Peyer's patch (tissue), 4 donors: Measurements from ENCODE around the gene GALNT9. TPM values are rescaled to one million over a fixed set of nuclear protein-coding genes. Genes with fewer than 3 reads are reported as not detected.
"Not testable (repeated sequence)": the region's sequence is repeated elsewhere in the genome, so short reads cannot be mapped to it uniquely, and the experiment has no call there.

Source experiments
- DNase-seq, 3 donors: peaks; one replicate each; pipeline ENCODE4 v3.0.0-alpha.2; 2017 to 2019
- H3K27ac ChIP-seq, 4 donors: fragments of 200-600 bp; sonication (generic); one replicate each; pipeline ENCODE4 v1.5.1; 2016 to 2019
- H3K27me3 ChIP-seq, 2 donors: fragments of 200-600 bp; sonication (generic); one replicate each; pipeline ENCODE4 v1.5.1; 2019
- H3K36me3 ChIP-seq, 3 donors: fragments of 200-600 bp; sonication (generic); one replicate each; pipeline ENCODE4 v1.5.1; 2016 to 2019
- H3K4me1 ChIP-seq, 4 donors: fragments of 200-600 bp; sonication (generic); one replicate each; pipeline ENCODE4 v1.5.1; 2016 to 2019
- H3K4me3 ChIP-seq, 4 donors: fragments of 200-600 bp; sonication (generic); 1 replicate in 3 of 4; 2 replicates in 1 of 4; pipeline ENCODE4 v1.5.1; 2016 to 2019; ENCODE audit warnings: mild to moderate bottlenecking in 1 of 4
- H3K9me3 ChIP-seq, 4 donors: fragments of 200-600 bp; sonication (generic); one replicate each; pipeline ENCODE4 v1.5.1; 2016 to 2019; ENCODE audit warnings: mild to moderate bottlenecking in 1 of 4
- CTCF ChIP-seq, 6 experiments: fragments of 450-650 bp in 4 of 6; fragments of 200-600 bp in 2 of 6; sonication (generic) in 1 of 6; IDR thresholded peaks; one replicate each; pipeline ENCODE4 v1.5.1; 2017 to 2019; ENCODE audit warnings: antibody characterized with exemption in 6 of 6, mild to moderate bottlenecking in 3 of 6, moderate library complexity in 1 of 6
- POLR2A ChIP-seq, 2 donors: fragments of 450-650 bp; IDR thresholded peaks; one replicate each; pipeline ENCODE4 v1.5.1; 2017; ENCODE audit warnings: antibody characterized with exemption in 2 of 2, mild to moderate bottlenecking in 2 of 2, moderate library complexity in 2 of 2
- total RNA-seq, 4 donors: library from RNA; depleted of rRNA; stranded (reverse); fragments of >200 nt; gene quantifications; one replicate each; pipeline ENCODE4 v1.1.0, GENCODE V29; 2016

Gene GALNT9
- total RNA-seq, 4 donors from 2014 or later = not detected

DNA sequence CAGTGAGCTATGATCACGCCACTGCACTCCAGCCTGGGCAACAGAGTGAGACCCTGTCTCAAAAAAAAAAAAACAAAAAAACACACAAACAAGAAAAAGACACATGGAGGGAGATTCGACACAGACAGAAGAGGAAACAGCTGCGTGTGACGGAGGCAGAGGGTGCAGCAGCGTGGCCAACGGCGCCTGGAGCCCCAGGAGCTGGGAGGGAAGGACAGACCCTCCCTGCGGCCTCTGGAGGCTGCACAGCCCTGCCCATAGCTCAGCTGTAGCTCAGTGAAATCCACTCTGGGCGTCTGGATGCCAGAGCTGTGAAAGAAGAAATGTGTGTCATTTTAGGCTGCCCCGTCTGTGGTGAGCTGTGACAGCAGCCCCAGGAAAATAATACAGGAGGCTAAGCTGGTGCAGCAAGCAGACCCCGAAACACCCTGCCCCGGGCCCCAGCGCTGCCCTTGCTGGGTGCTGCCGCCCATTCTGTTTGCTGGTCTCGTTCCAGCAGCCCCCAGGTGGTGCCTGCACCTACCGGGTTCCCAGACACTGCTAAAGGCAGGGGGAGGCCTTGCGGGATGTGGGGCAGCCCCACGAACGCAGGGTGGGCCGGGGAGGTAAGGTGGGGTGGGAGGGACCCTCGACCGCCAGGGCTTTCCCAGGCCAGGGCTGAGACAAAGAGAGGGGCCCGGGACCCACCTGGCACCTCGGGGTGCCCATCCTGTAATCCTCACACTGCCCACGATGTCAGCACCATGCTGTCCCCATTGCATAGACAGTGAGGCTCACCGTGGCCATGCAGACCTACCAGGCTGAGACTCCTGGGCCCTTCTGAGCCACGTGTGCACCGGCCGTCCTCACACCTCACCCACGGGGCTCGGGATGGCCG is 21.2 kb downstream of the GALNT9 start:
- H3K27me3 ChIP-seq = no peaks in the 10 kb centered on the region
- H3K36me3 ChIP-seq = no peaks in the 10 kb centered on the region
- no peak for DNase-seq
- H3K27ac ChIP-seq = no peak overlapping the region
- no peaks in the 10 kb centered on the region for H3K4me1 ChIP-seq
- no peak overlapping the region for H3K4me3 ChIP-seq
- peaks cover 0 to 24% (median 0%) of the 10 kb centered on the region in 4 donors for H3K9me3 ChIP-seq
- no peak for TF ChIP-seq POLR2A (IDR thresholded peaks at IDR 0.05)
- no peak for TF ChIP-seq CTCF (IDR thresholded peaks at IDR 0.05)

GRCh38 chr12:132306885-132307191 is 22.6 kb downstream of the GALNT9 start:
- no peaks in the 10 kb centered on the region for H3K27me3 ChIP-seq
- H3K27ac ChIP-seq = no peak overlapping the region
- H3K9me3 ChIP-seq = peaks cover 0 to 28% (median 0%) of the 10 kb centered on the region in 4 donors
- TF ChIP-seq POLR2A (IDR thresholded peaks at IDR 0.05) (no peak), CTCF (IDR thresholded peaks at IDR 0.05) (no peak)
- H3K4me3 ChIP-seq = no peak overlapping the region
- no peak for DNase-seq
- H3K4me1 ChIP-seq = no peaks in the 10 kb centered on the region
- H3K36me3 ChIP-seq = no peaks in the 10 kb centered on the region

GRCh38 chr12:132305991-132306884 is 23.2 kb downstream of the GALNT9 start:
- no peaks in the 10 kb centered on the region for H3K4me1 ChIP-seq
- DNase-seq = no peak
- H3K36me3 ChIP-seq = no peaks in the 10 kb centered on the region
- H3K4me3 ChIP-seq = no peak overlapping the region
- H3K9me3 ChIP-seq = peaks cover 0 to 22% (median 0%) of the 10 kb centered on the region in 4 donors
- H3K27ac ChIP-seq = no peak overlapping the region
- TF ChIP-seq CTCF (IDR thresholded peaks at IDR 0.05) = no peak
- TF ChIP-seq POLR2A (IDR thresholded peaks at IDR 0.05) = no peak
- H3K27me3 ChIP-seq = no peaks in the 10 kb centered on the region

GRCh38 chr12:132305560-132305966 is 23.8 kb downstream of the GALNT9 start:
- no peak overlapping the region for H3K27ac ChIP-seq
- H3K27me3 ChIP-seq = no peaks in the 10 kb centered on the region
- no peak overlapping the region for H3K4me3 ChIP-seq
- H3K4me1 ChIP-seq = no peaks in the 10 kb centered on the region
- DNase-seq = no peak
- TF ChIP-seq POLR2A (IDR thresholded peaks at IDR 0.05) (no peak), CTCF (IDR thresholded peaks at IDR 0.05) (no peak)
- H3K9me3 ChIP-seq = peaks cover 0 to 19% (median 0%) of the 10 kb centered on the region in 4 donors
- no peaks in the 10 kb centered on the region for H3K36me3 ChIP-seq

- not testable (repeated sequence) for H3K36me3 ChIP-seq, H3K27me3 ChIP-seq, H3K27ac ChIP-seq, H3K4me1 ChIP-seq, DNase-seq, H3K4me3 ChIP-seq
- peaks cover 0 to 19% (median 0%) of the 10 kb centered on the region in 4 donors for H3K9me3 ChIP-seq
These were observed 24.5 kb downstream of the GALNT9 start for GRCh38 chr12:132304866-132305265.

GRCh38 chr12:132303853-132304373 is 25.5 kb downstream of the GALNT9 start:
- peaks cover 0 to 19% (median 0%) of the 10 kb centered on the region in 4 donors for H3K9me3 ChIP-seq
- DNase-seq, H3K27me3 ChIP-seq, H3K27ac ChIP-seq, H3K4me1 ChIP-seq, H3K4me3 ChIP-seq, H3K36me3 ChIP-seq: not testable (repeated sequence)
